Measurements from ENCODE around the gene ZNF782.

DNA sequence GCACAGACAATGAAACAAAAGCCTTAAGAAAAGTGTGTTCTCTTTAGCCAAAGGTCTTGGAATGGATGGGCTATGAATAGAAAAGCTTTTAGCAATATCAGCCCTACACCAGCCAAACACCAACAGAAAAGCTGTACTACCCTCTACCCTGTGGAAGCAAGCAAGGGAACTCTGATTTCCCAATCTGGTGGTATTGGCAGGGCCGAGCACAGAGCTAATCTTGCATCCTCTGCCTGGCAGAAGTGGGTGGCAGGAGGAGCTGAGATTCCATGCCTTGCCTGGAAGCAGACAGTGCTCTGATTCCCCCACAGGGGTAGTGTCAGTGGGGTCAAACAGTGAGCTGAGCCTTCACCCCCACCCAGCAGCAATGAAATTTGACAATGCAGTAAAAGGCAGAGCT, 29.6 kb upstream of the ZNF782 start:
- TF ChIP-seq CTCF (IDR thresholded peaks at IDR 0.05; ENCODE audit: low read depth, low read length) (no peak), EZH2phosphoT487 (IDR thresholded peaks at IDR 0.05; ENCODE audit: low read depth) (no peak)

Measured in OCI-LY3 (cell line).